ENCODE data around the gene MYO5C.

GRCh38 chr15:52158084-52158765 is 137.4 kb downstream of the MYO5C start:
- TF ChIP-seq POLR2A (IDR thresholded peaks at IDR 0.05) (no peak), POLR2AphosphoS5 (IDR thresholded peaks at IDR 0.05) (no peak), CTCF (IDR thresholded peaks at IDR 0.05) (no peak), EP300 (IDR thresholded peaks at IDR 0.05) (no peak)

Measured in upper lobe of left lung (tissue), 4 donors.